ENCODE data around the gene XRCC6. TPM values are rescaled to one million over a fixed set of nuclear protein-coding genes. Genes with fewer than 3 reads are reported as not detected.
A peak's percentile ranks its signal among the peaks of the same experiment; 100 is the strongest.

The XRCC6 gene
- total and polyA plus RNA-seq, 2 of the 13 experiments (the other 11 are each of a cell fraction or from before 2014, with no cell fraction given): 124 to 625 TPM

DNA sequence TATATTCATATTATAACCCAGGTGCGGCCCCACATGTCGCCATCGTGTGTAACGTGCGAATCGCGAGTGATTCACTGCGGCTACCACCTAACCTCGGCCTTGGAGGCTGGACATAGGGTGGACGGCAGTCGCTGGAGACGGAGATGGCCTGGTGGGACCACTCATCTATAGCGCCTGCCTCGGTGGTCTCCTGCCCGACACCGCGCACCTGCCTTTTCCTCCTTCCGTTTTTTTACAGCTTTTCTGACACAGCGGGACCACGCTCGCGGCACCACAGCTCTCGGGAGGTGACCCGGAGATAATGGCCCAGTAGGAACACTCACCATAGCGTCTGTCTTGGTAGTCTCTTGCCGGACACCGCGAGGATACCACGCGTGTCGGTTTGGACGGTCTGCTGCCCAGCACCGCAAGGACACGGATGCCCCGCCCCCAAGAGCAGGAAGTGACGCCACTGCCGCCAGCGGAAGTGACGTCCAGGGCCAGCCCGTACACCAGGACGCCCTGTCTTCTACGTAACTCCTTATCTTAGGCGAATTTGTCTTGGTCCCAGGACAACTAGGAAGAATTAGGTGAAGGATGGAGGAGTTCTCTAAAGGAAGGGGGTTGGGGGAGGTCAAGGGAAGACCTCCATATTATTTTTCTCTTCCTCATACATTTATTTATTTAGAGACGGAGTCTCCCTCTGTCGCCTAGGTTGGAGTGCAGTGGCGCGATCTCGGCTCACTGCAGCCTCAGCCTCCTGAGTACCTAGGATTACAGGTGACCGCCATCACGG lies 61.1 kb downstream of the XRCC6 start (continued):
- TF ChIP-seq, protein P1, sequence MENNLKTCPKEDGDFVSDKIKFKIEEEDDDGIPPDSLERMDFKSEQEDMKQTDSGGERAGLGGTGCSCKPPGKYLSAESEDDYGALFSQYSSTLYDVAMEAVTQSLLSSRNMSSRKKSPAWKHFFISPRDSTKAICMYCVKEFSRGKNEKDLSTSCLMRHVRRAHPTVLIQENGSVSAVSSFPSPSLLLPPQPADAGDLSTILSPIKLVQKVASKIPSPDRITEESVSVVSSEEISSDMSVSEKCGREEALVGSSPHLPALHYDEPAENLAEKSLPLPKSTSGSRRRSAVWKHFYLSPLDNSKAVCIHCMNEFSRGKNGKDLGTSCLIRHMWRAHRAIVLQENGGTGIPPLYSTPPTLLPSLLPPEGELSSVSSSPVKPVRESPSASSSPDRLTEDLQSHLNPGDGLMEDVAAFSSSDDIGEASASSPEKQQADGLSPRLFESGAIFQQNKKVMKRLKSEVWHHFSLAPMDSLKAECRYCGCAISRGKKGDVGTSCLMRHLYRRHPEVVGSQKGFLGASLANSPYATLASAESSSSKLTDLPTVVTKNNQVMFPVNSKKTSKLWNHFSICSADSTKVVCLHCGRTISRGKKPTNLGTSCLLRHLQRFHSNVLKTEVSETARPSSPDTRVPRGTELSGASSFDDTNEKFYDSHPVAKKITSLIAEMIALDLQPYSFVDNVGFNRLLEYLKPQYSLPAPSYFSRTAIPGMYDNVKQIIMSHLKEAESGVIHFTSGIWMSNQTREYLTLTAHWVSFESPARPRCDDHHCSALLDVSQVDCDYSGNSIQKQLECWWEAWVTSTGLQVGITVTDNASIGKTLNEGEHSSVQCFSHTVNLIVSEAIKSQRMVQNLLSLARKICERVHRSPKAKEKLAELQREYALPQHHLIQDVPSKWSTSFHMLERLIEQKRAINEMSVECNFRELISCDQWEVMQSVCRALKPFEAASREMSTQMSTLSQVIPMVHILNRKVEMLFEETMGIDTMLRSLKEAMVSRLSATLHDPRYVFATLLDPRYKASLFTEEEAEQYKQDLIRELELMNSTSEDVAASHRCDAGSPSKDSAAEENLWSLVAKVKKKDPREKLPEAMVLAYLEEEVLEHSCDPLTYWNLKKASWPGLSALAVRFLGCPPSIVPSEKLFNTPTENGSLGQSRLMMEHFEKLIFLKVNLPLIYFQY (CRISPR knock-in tag; IDR thresholded peaks at IDR 0.05; ENCODE audit: borderline replicate concordance): no peak
- TF ChIP-seq RXRA (CRISPR knock-in tag; IDR thresholded peaks at IDR 0.05) (peak; percentile 42; the same call in 1 of the 2 replicates), ZNF224 (CRISPR knock-in tag; IDR thresholded peaks at IDR 0.05) (no peak), ZNF446 (CRISPR knock-in tag; IDR thresholded peaks at IDR 0.05) (peak; percentile 40; the same call in 1 of the 2 replicates), SIN3A (IDR thresholded peaks at IDR 0.05; ENCODE audit: borderline replicate concordance, low read depth, low read length) (peak; percentile 91; the same call in 1 of the 2 replicates), CEBPB (IDR thresholded peaks at IDR 0.05; ENCODE audit: borderline replicate concordance, low read depth, low read length) (no peak), MED13 (CRISPR knock-in tag; IDR thresholded peaks at IDR 0.05) (no peak), KAT7 (CRISPR knock-in tag; IDR thresholded peaks at IDR 0.05; ENCODE audit: borderline replicate concordance) (no peak), ETV6 (CRISPR knock-in tag; conservative IDR thresholded peaks at IDR 0.05) (no peak), NAIF1 (CRISPR knock-in tag; IDR thresholded peaks at IDR 0.05; ENCODE audit: borderline replicate concordance) (0 out of 2 replicates have a peak, but pooled peaks have one; percentile 73), CBX2 (IDR thresholded peaks at IDR 0.05; ENCODE audit: low read depth, low read length) (no peak), CBX2 (CRISPR knock-in tag; IDR thresholded peaks at IDR 0.05; ENCODE audit: low read depth) (no peak)
- TF ChIP-seq, protein P2, sequence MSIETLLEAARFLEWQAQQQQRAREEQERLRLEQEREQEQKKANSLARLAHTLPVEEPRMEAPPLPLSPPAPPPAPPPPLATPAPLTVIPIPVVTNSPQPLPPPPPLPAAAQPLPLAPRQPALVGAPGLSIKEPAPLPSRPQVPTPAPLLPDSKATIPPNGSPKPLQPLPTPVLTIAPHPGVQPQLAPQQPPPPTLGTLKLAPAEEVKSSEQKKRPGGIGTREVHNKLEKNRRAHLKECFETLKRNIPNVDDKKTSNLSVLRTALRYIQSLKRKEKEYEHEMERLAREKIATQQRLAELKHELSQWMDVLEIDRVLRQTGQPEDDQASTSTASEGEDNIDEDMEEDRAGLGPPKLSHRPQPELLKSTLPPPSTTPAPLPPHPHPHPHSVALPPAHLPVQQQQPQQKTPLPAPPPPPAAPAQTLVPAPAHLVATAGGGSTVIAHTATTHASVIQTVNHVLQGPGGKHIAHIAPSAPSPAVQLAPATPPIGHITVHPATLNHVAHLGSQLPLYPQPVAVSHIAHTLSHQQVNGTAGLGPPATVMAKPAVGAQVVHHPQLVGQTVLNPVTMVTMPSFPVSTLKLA (IDR thresholded peaks at IDR 0.05): no peak
- TF ChIP-seq, protein P3, sequence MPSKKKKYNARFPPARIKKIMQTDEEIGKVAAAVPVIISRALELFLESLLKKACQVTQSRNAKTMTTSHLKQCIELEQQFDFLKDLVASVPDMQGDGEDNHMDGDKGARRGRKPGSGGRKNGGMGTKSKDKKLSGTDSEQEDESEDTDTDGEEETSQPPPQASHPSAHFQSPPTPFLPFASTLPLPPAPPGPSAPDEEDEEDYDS (CRISPR knock-in tag; IDR thresholded peaks at IDR 0.05): peak; percentile 84
- TF ChIP-seq, protein P4, sequence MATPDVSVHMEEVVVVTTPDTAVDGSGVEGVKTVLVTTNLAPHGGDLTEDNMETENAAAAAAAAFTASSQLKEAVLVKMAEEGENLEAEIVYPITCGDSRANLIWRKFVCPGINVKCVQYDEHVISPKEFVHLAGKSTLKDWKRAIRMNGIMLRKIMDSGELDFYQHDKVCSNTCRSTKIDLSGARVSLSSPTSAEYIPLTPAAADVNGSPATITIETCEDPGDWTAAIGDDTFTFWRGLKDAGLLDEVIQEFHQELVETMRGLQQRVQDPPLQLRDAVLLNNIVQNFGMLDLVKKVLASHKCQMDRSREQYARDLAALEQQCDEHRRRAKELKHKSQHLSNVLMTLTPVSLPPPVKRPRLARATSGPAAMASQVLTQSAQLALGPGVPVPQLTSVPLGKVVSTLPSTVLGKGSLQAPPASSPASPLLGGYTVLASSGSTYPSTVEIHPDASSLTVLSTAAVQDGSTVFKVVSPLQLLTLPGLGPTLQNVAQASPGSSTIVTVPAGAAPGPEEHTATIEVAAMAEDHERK (CRISPR knock-in tag; IDR thresholded peaks at IDR 0.05; ENCODE audit: low read depth): peak; percentile 46; the same call in 1 of the 2 replicates
- TF ChIP-seq, protein P5, sequence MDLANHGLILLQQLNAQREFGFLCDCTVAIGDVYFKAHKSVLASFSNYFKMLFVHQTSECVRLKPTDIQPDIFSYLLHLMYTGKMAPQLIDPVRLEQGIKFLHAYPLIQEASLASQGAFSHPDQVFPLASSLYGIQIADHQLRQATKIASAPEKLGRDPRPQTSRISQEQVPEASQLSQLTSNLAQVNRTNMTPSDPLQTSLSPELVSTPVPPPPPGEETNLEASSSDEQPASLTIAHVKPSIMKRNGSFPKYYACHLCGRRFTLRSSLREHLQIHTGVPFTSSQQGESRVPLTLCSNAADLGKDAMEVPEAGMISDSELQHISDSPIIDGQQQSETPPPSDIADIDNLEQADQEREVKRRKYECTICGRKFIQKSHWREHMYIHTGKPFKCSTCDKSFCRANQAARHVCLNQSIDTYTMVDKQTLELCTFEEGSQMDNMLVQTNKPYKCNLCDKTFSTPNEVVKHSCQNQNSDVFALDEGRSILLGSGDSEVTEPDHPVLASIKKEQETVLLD (CRISPR knock-in tag; IDR thresholded peaks at IDR 0.05; ENCODE audit: low read depth): no peak
